Prostate gland (tissue), 2 donors: ENCODE data around the gene BRD1. TPM values are rescaled to one million over a fixed set of nuclear protein-coding genes. Genes with fewer than 3 reads are reported as not detected.

ENCODE experiments used
- DNase-seq: peaks from one replicate; pipeline ENCODE4 v3.0.0-alpha.2; 2019; ENCODE audit warnings: low spot score
- H3K27ac ChIP-seq, 2 donors: fragments of 200-600 bp; sonication (generic); 2 replicates each; pipeline ENCODE4 v1.5.1; 2017 to 2019
- H3K27me3 ChIP-seq: fragments of 200-600 bp; sonication (generic); replicated peaks from 2 replicates; pipeline ENCODE4 v1.5.1; 2019; ENCODE audit not compliant: insufficient read depth
- H3K36me3 ChIP-seq, 2 donors: fragments of 200-600 bp; sonication (generic); 1 replicate in 1 of 2; 2 replicates in 1 of 2; pipeline versions ENCODE4 v1.5.1 to v1.8.1; 2017 to 2019
- H3K4me1 ChIP-seq: fragments of 200-600 bp; sonication (generic); replicated peaks from 2 replicates; pipeline ENCODE4 v1.5.1; 2019
- H3K4me3 ChIP-seq, 2 donors: fragments of 200-600 bp; sonication (generic); 2 replicates each; pipeline ENCODE4 v1.5.1; 2017 to 2019
- H3K9me3 ChIP-seq: fragments of 200-600 bp; sonication (generic); 2 replicates; pipeline ENCODE4 v1.5.1; 2017
- CTCF ChIP-seq, 4 experiments: fragments of 200-600 bp in 2 of 4; fragments of 450-650 bp in 2 of 4; sonication (generic) in 2 of 4; IDR thresholded peaks; 1 replicate in 3 of 4; 2 replicates in 1 of 4; pipeline ENCODE4 v1.5.1; 2016 to 2019; ENCODE audit warnings: antibody characterized with exemption in 4 of 4, mild to moderate bottlenecking in 2 of 4, moderate library complexity in 2 of 4
- POLR2A ChIP-seq: fragments of 450-650 bp; IDR thresholded peaks from one replicate; pipeline ENCODE4 v1.6.1; 2016; ENCODE audit warnings: antibody characterized with exemption, mild to moderate bottlenecking
- POLR2AphosphoS5 ChIP-seq: sonication (generic); formaldehyde crosslinking; IDR thresholded peaks from one replicate; pipeline ENCODE4 v1.6.1; 2017; ENCODE audit warnings: antibody characterized with exemption
- WGBS: methylation state at CpG from one replicate; pipeline ENCODE4 v1.1.5; 2018; 5-methylcytosine and 5-hydroxymethylcytosine counted together
- intact Hi-C: fragments of 100-400 bp; cut with DNase I; formaldehyde crosslinking; loops from one replicate; pipeline ENCODE4 v1.14.2; 2022
- total RNA-seq, 2 donors: library from RNA; depleted of rRNA; stranded (reverse); fragments of >200 nt; gene quantifications; one replicate each; pipeline ENCODE4 v1.1.0, GENCODE V29; 2016

The BRD1 gene
- total RNA-seq, 2 donors from 2014 or later = 40.3 to 74.2 TPM

- no peak overlapping the region for H3K4me3 ChIP-seq
- peaks cover 4% of the 10 kb centered on the region for H3K27me3 ChIP-seq
- intact Hi-C loops = no loop called here
- DNase-seq = no peak
- 88% methylated on average over 12 of the region's 12 CpGs for WGBS
- no peaks in the 10 kb centered on the region for H3K36me3 ChIP-seq
- no peaks in the 10 kb centered on the region for H3K4me1 ChIP-seq
- TF ChIP-seq CTCF (IDR thresholded peaks at IDR 0.05) = no peak
- no peak for TF ChIP-seq POLR2AphosphoS5
- no peak for TF ChIP-seq POLR2A
- H3K27ac ChIP-seq = no peak overlapping the region
- no peaks in the 10 kb centered on the region for H3K9me3 ChIP-seq
These were observed 89.7 kb downstream of the BRD1 start for GRCh38 chr22:49738006-49738405.

GRCh38 chr22:49737101-49737551 lies 90.5 kb downstream of the BRD1 start:
- Histone ChIP-seq H3K4me1 (no peaks in the 10 kb centered on the region), H3K27me3 (peaks cover 4% of the 10 kb centered on the region)
- no peak for DNase-seq

GRCh38 chr22:49736538-49736937 lies 91.1 kb downstream of the BRD1 start:
- intact Hi-C loops = no loop called here
- Histone ChIP-seq H3K9me3 (no peaks in the 10 kb centered on the region), H3K36me3 (no peaks in the 10 kb centered on the region), H3K4me3 (no peak overlapping the region), H3K4me1 (no peaks in the 10 kb centered on the region), H3K27me3 (peaks cover 4% of the 10 kb centered on the region), H3K27ac (no peak overlapping the region)
- 89% methylated on average over 5 of the region's 5 CpGs for WGBS
- no peak for TF ChIP-seq CTCF (IDR thresholded peaks at IDR 0.05)
- no peak for TF ChIP-seq POLR2A
- no peak for TF ChIP-seq POLR2AphosphoS5
- no peak for DNase-seq

More at GRCh38 chr22:49737101-49737551, 90.5 kb downstream of the BRD1 start:
- intact Hi-C loops = no loop called here
- H3K9me3 ChIP-seq = no peaks in the 10 kb centered on the region
- no peak overlapping the region for H3K27ac ChIP-seq
- H3K36me3 ChIP-seq = no peaks in the 10 kb centered on the region
- 85% methylated on average over 12 of the region's 12 CpGs for WGBS
- no peak overlapping the region for H3K4me3 ChIP-seq
- TF ChIP-seq POLR2A (no peak), CTCF (IDR thresholded peaks at IDR 0.05) (no peak)

- Histone ChIP-seq H3K27me3 (peaks cover 4% of the 10 kb centered on the region), H3K4me1 (no peaks in the 10 kb centered on the region), H3K9me3 (no peaks in the 10 kb centered on the region), H3K36me3 (no peaks in the 10 kb centered on the region), H3K27ac (no peak overlapping the region), H3K4me3 (no peak overlapping the region)
- intact Hi-C loops = no loop called here
- 65% methylated on average over 13 of the region's 13 CpGs for WGBS
- no peak for DNase-seq
- no peak for TF ChIP-seq POLR2A
- TF ChIP-seq POLR2AphosphoS5 = no peak
- TF ChIP-seq CTCF (IDR thresholded peaks at IDR 0.05) = no peak
These were observed 91.7 kb downstream of the BRD1 start for GRCh38 chr22:49735901-49736421.

- TF ChIP-seq POLR2AphosphoS5 = no peak
- no peak for DNase-seq
- peaks cover 4% of the 10 kb centered on the region for H3K27me3 ChIP-seq
- no peaks in the 10 kb centered on the region for H3K4me1 ChIP-seq
- 24% methylated on average over 16 of the region's 16 CpGs for WGBS
- H3K36me3 ChIP-seq = no peaks in the 10 kb centered on the region
- intact Hi-C loops = no loop called here
- no peak overlapping the region for H3K27ac ChIP-seq
- H3K4me3 ChIP-seq = no peak overlapping the region
- no peaks in the 10 kb centered on the region for H3K9me3 ChIP-seq
These were observed 92.2 kb downstream of the BRD1 start for GRCh38 chr22:49735411-49735900.
